ENCODE results near the gene DACH1. TPM values are rescaled to one million over a fixed set of nuclear protein-coding genes. Genes with fewer than 3 reads are reported as not detected.

The DACH1 gene
- total and polyA plus RNA-seq, 9 of the 15 experiments (the other 6 are each of a cell fraction or from before 2014, with no cell fraction given) = 0.04 to 0.07 (median 0.04) TPM; not detected in 2

DNA sequence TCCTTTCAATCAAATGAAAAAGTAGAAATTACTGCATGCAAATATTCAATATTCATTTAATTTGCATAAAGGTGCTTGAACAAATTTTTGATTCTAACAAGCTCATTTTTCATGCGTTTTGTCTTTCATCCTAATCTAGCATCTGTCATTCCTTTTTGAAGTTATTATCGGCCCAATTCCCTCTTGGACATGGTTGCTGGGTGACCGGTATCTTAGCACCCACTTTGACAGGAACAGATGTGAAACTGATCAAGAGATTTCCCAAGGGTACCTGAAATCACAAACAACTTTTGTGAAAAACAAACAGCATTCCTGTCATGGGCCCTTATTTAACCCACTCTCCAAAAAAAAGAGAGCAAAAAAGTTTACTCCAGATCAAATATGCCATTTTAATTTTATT lies 13.3 kb downstream of the DACH1 start:
- CTCF ChIA-PET (ENCODE audit: low intra/inter-chr PET ratio) = no interaction called here
- 3% methylated on average over 3 of the region's 3 CpGs for WGBS (ENCODE audit: insufficient coverage, low coverage, missing lambda C conversion rate)
- Histone ChIP-seq H3K4me2 (ENCODE audit: insufficient read depth, low read length) (no peak overlapping the region), H3K27ac (ENCODE audit: extremely low read depth, low read depth, low read length) (no peak overlapping the region), H2AFZ (ENCODE audit: low read depth, low read length) (no peak overlapping the region), H3K4me3 (no peak overlapping the region), H3K9me3 (replicated peaks; ENCODE audit: control insufficient read depth, insufficient read depth, low read depth, low read length) (no peaks in the 10 kb centered on the region), H3K36me3 (ENCODE audit: control insufficient read depth, insufficient read depth, low read length) (no peaks in the 10 kb centered on the region), H3K27me3 (ENCODE audit: control insufficient read depth in 2 of 2, insufficient read depth in 2 of 2, low read length in 2 of 2) (no peaks in the 10 kb centered on the region), H3K9me1 (ENCODE audit: control insufficient read depth, insufficient read depth, low read length) (no peaks in the 10 kb centered on the region), H4K20me1 (replicated peaks; ENCODE audit: control insufficient read depth, insufficient read depth, low read length) (no peaks in the 10 kb centered on the region), H3K79me2 (ENCODE audit: control insufficient read depth, insufficient read depth, low read length) (no peaks in the 10 kb centered on the region), H3K4me1 (replicated peaks in 1 of 2; ENCODE audit: control insufficient read depth in 2 of 2, insufficient read depth in 2 of 2, low read length in 2 of 2) (no peaks in the 10 kb centered on the region), H3K9ac (ENCODE audit: insufficient read depth in 1 of 2, low read depth in 2 of 2, low read length in 2 of 2) (no peak overlapping the region)
- no peak for FAIRE-seq
- BruUV-seq (replicated peaks) = no TSS peak
- intact Hi-C loops (cut with micrococcal nuclease) (no loop called here), in situ Hi-C loops (cut with MboI) (no loop called here)
- DNase-seq (ENCODE audit: extremely low read depth in 1 of 4, low spot score in 3 of 4) = no peak
- POLR2A ChIA-PET = no interaction called here
- TF ChIP-seq ZNF79 (CRISPR knock-in tag; IDR thresholded peaks at IDR 0.05; ENCODE audit: low read depth) = no peak
- no peak for ATAC-seq

DNA sequence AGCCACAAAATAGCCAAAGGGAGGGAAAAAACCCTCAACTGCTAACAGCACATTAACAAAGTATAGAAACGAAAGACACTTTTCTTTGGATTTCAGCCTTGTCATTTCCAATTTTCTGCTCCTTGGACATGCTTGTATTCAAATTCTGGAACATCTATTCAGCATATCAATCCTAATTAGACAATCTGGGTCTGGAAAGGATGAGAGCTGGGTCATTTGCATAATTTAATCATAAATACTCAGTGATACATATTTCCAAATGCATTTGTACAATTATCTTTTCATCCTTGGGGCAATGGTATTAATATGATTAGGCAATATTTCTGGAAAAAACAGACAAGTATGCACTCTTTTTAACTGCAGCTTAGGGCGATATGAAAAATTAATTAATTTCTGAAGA lies 14.3 kb downstream of the DACH1 start:
- no TSS peak for BruUV-seq (replicated peaks)
- intact Hi-C loops (cut with micrococcal nuclease) = no loop called here
- H3K27me3 ChIP-seq (ENCODE audit: control insufficient read depth in 2 of 2, insufficient read depth in 2 of 2, low read length in 2 of 2) = no peaks in the 10 kb centered on the region
- no peak overlapping the region for H3K9ac ChIP-seq (ENCODE audit: insufficient read depth in 1 of 2, low read depth in 2 of 2, low read length in 2 of 2)
- TF ChIP-seq ARNT (IDR thresholded peaks at IDR 0.05) = no peak
- TF ChIP-seq, protein P1, sequence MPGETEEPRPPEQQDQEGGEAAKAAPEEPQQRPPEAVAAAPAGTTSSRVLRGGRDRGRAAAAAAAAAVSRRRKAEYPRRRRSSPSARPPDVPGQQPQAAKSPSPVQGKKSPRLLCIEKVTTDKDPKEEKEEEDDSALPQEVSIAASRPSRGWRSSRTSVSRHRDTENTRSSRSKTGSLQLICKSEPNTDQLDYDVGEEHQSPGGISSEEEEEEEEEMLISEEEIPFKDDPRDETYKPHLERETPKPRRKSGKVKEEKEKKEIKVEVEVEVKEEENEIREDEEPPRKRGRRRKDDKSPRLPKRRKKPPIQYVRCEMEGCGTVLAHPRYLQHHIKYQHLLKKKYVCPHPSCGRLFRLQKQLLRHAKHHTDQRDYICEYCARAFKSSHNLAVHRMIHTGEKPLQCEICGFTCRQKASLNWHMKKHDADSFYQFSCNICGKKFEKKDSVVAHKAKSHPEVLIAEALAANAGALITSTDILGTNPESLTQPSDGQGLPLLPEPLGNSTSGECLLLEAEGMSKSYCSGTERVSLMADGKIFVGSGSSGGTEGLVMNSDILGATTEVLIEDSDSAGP (CRISPR knock-in tag; IDR thresholded peaks at IDR 0.05) = no peak
- TF ChIP-seq ZNF212 (CRISPR knock-in tag; IDR thresholded peaks at IDR 0.05) = no peak
- no peak for TF ChIP-seq IRF2 (CRISPR knock-in tag; IDR thresholded peaks at IDR 0.05)
- no peak for TF ChIP-seq ZNF695 (CRISPR knock-in tag; IDR thresholded peaks at IDR 0.05)
- TF ChIP-seq, protein P2, sequence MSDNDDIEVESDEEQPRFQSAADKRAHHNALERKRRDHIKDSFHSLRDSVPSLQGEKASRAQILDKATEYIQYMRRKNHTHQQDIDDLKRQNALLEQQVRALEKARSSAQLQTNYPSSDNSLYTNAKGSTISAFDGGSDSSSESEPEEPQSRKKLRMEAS (CRISPR knock-in tag; IDR thresholded peaks at IDR 0.05) = no peak
- TF ChIP-seq ZNF184 (CRISPR knock-in tag; IDR thresholded peaks at IDR 0.05) = no peak
- TF ChIP-seq HDAC8 (tag; IDR thresholded peaks at IDR 0.05) = no peak
- ATAC-seq (no peak), DNase-seq (ENCODE audit: extremely low read depth in 1 of 4, low spot score in 3 of 4) (no peak), FAIRE-seq (no peak)
- no peaks in the 10 kb centered on the region for H3K79me2 ChIP-seq (ENCODE audit: control insufficient read depth, insufficient read depth, low read length)
- WGBS (ENCODE audit: insufficient coverage, low coverage, missing lambda C conversion rate) = 0% methylated on average over 2 of the region's 2 CpGs
- H3K4me1 ChIP-seq (replicated peaks in 1 of 2; ENCODE audit: control insufficient read depth in 2 of 2, insufficient read depth in 2 of 2, low read length in 2 of 2) = no peaks in the 10 kb centered on the region
- H3K4me2 ChIP-seq (ENCODE audit: insufficient read depth, low read length) = no peak overlapping the region
- H3K9me3 ChIP-seq (replicated peaks; ENCODE audit: control insufficient read depth, insufficient read depth, low read depth, low read length) = no peaks in the 10 kb centered on the region
- POLR2A ChIA-PET = no interaction called here
- CTCF ChIA-PET (ENCODE audit: low intra/inter-chr PET ratio) = no interaction called here
- H3K27ac ChIP-seq (ENCODE audit: extremely low read depth, low read depth, low read length) = no peak overlapping the region
- no peak overlapping the region for H3K4me3 ChIP-seq
- H2AFZ ChIP-seq (ENCODE audit: low read depth, low read length) = no peak overlapping the region
- no peaks in the 10 kb centered on the region for H3K36me3 ChIP-seq (ENCODE audit: control insufficient read depth, insufficient read depth, low read length)
- H4K20me1 ChIP-seq (replicated peaks; ENCODE audit: control insufficient read depth, insufficient read depth, low read length) = no peaks in the 10 kb centered on the region
- no peaks in the 10 kb centered on the region for H3K9me1 ChIP-seq (ENCODE audit: control insufficient read depth, insufficient read depth, low read length)
- in situ Hi-C loops (cut with MboI) = no loop called here

Measured in K562 (cell line).